Esophagus squamous epithelium (tissue), 5 donors: ENCODE measurements around the gene CXorf51B. TPM values are rescaled to one million over a fixed set of nuclear protein-coding genes. Genes with fewer than 3 reads are reported as not detected.
"Not testable (repeated sequence)": the region's sequence is repeated elsewhere in the genome, so short reads cannot be mapped to it uniquely, and the experiment has no call there.

Experiments
- DNase-seq: peaks from one replicate; lab custom pipeline; 2025; lab: John Stamatoyannopoulos, UW
- H3K27ac ChIP-seq, 4 donors: fragments of 200-600 bp; sonication (generic); one replicate each; pipeline ENCODE4 v1.5.1; 2016 to 2019; ENCODE audit warnings: mild to moderate bottlenecking in 1 of 4
- H3K27me3 ChIP-seq, 4 donors: fragments of 200-600 bp; sonication (generic); 1 replicate in 3 of 4; 2 replicates in 1 of 4; pipeline versions ENCODE4 v1.5.1 to v1.6.0; 2017 to 2021; ENCODE audit warnings: antibody characterized with exemption in 1 of 4
- H3K36me3 ChIP-seq, 3 donors: fragments of 200-600 bp; sonication (generic); one replicate each; pipeline ENCODE4 v1.5.1; 2016 to 2019
- H3K4me1 ChIP-seq, 3 donors: fragments of 200-600 bp; sonication (generic); one replicate each; pipeline ENCODE4 v1.5.1; 2017 to 2019
- H3K4me3 ChIP-seq, 4 donors: fragments of 200-600 bp; sonication (generic); 1 replicate in 3 of 4; 2 replicates in 1 of 4; pipeline ENCODE4 v1.5.1; 2016 to 2019; ENCODE audit warnings: mild to moderate bottlenecking in 2 of 4, moderate library complexity in 1 of 4
- H3K9me3 ChIP-seq, 3 donors: fragments of 200-600 bp; sonication (generic); one replicate each; pipeline ENCODE4 v1.5.1; 2016 to 2019
- CTCF ChIP-seq, 6 experiments: fragments of 450-650 bp in 4 of 6; fragments of 200-600 bp in 2 of 6; sonication (generic) in 2 of 6; IDR thresholded peaks; one replicate each; pipeline ENCODE4 v1.5.1; 2016 to 2019; ENCODE audit warnings: antibody characterized with exemption in 6 of 6, mild to moderate bottlenecking in 4 of 6, moderate library complexity in 4 of 6
- POLR2A ChIP-seq, 4 donors: fragments of 450-650 bp; IDR thresholded peaks; one replicate each; pipeline ENCODE4 v1.6.1; 2017; ENCODE audit warnings: antibody characterized with exemption in 4 of 4, mild to moderate bottlenecking in 4 of 4, moderate library complexity in 3 of 4
- WGBS, 2 donors: methylation state at CpG; one replicate each; pipeline ENCODE4 v1.1.5; 2018; 5-methylcytosine and 5-hydroxymethylcytosine counted together
- intact Hi-C: fragments of 100-400 bp; cut with DNase I; formaldehyde crosslinking; loops from one replicate; pipeline ENCODE4 v1.15.0; 2022
- total RNA-seq, 4 donors: library from RNA; depleted of rRNA; stranded (reverse); fragments of >200 nt; gene quantifications; one replicate each; pipeline ENCODE4 v1.1.0, GENCODE V29; 2016
- donor health status: DM: yes; HTN: yes; CAD: no.

Gene CXorf51B
- not detected for total RNA-seq

- intact Hi-C loops, DNase-seq, H3K27ac ChIP-seq, H3K4me1 ChIP-seq, H3K4me3 ChIP-seq, H3K9me3 ChIP-seq, H3K36me3 ChIP-seq, H3K27me3 ChIP-seq: not testable (repeated sequence)
- WGBS, 2 donors = no CpG with 5 or more reads among the region's 3 CpGs
These were observed at the start of gene CXorf51B for GRCh38 chrX:146809471-146809870. Gene CXorf51B (plus strand): TSS chrX:146809771. CDS start chrX:146809792, 21 bp downstream.

DNA sequence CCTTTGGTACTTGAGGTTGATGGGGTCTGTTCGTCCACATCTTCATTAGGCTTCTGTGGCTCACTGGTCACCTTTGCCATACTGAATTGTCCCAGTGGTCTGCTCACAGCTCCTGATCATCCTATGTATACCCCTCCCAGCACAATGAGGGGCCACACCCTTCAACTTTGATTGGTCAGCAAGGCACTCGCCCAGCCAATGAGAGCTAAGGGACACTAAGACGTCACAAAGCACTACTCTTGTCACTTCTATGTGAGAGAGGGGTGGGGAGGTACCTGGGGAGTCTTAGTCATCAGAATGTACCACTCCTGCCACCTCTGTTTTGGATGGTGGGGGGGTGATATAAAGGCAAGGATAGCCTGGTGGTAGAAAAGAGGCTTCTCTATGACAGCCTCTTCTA, 5.1 kb downstream of the CXorf51B start, which contains the start of gene CXorf51A:
TSS of gene CXorf51A (minus strand) at position 101 of the 400 bp plus-strand sequence. CDS start at position 80, 21 bp downstream.
- DNase-seq, H3K4me1 ChIP-seq, intact Hi-C loops, H3K4me3 ChIP-seq, H3K27ac ChIP-seq, H3K36me3 ChIP-seq, H3K27me3 ChIP-seq, H3K9me3 ChIP-seq: not testable (repeated sequence)
- no CpG with 5 or more reads among the region's 3 CpGs for WGBS, 2 donors

GRCh38 chrX:146831994-146832393, 22.4 kb downstream of the CXorf51B start:
- WGBS, 2 donors = 51 to 100% methylated on average over 1 to 3 of the region's 4 CpGs
- no peaks in the 10 kb centered on the region for H3K36me3 ChIP-seq
- no peaks in the 10 kb centered on the region for H3K9me3 ChIP-seq
- no peak overlapping the region for H3K27ac ChIP-seq
- H3K27me3 ChIP-seq = no peaks in the 10 kb centered on the region
- intact Hi-C loops = no loop called here
- no peak overlapping the region for H3K4me3 ChIP-seq
- no peaks in the 10 kb centered on the region for H3K4me1 ChIP-seq
- no peak for TF ChIP-seq POLR2A (IDR thresholded peaks at IDR 0.05)
- no peak for TF ChIP-seq CTCF (IDR thresholded peaks at IDR 0.05)
- no peak for DNase-seq

GRCh38 chrX:146854281-146854680, 44.7 kb downstream of the CXorf51B start:
- no peaks in the 10 kb centered on the region for H3K27me3 ChIP-seq
- no peaks in the 10 kb centered on the region for H3K4me1 ChIP-seq
- TF ChIP-seq POLR2A (IDR thresholded peaks at IDR 0.05) = no peak
- peaks cover 0 to 4% (median 0%) of the 10 kb centered on the region in 3 donors for H3K9me3 ChIP-seq
- no peak for DNase-seq
- H3K27ac ChIP-seq = no peak overlapping the region
- intact Hi-C loops = no loop called here
- 0 to 32% methylated on average over 1 to 2 of the region's 2 CpGs for WGBS, 2 donors
- H3K4me3 ChIP-seq = no peak overlapping the region
- H3K36me3 ChIP-seq = no peaks in the 10 kb centered on the region

Other genes with a start within 250 kb of the CXorf51B start
- gene CXorf51A, start 5.0 kb downstream of the CXorf51B start, total RNA-seq = not detected